ENCODE data around the gene KIAA1958. TPM values are rescaled to one million over a fixed set of nuclear protein-coding genes. Genes with fewer than 3 reads are reported as not detected.

KIAA1958 gene
- total RNA-seq, 1 donor from 2014 or later = 1.6 TPM

GRCh38 chr9:112717661-112718331 is 231.2 kb downstream of the KIAA1958 start, which contains the start of gene INIP:
Gene INIP, minus strand, starts transcription at chr9:112718117. Its CDS starts 1,632 bp downstream, at chr9:112716485.
- peak; percentile 96 to 98 for DNase-seq (ENCODE audit: low read depth in 2 of 2)

Other genes starting within 250 kb of the KIAA1958 start
- 32.3 and 32.9 TPM in 2 replicates for gene PTBP3, start 153.2 kb upstream of the KIAA1958 start, total RNA-seq
- gene HSDL2, start 106.7 kb upstream of the KIAA1958 start, total RNA-seq = 18.3 and 27.6 TPM in 2 replicates
- gene INIP, start 231.3 kb downstream of the KIAA1958 start, total RNA-seq = 12.4 and 15.1 TPM in 2 replicates

Data from lung microvascular endothelial cell (primary cell).